Measurements from ENCODE around the gene PPM1H. TPM values are rescaled to one million over a fixed set of nuclear protein-coding genes. Genes with fewer than 3 reads are reported as not detected.

Gene PPM1H
- total RNA-seq, 2 donors from 2014 or later = 3.3 to 4.3 TPM

- no peak for ATAC-seq
- no peak for DNase-seq
- intact Hi-C loops (cut with DNase I) = no loop called here
Observed at GRCh38 chr12:62914443-62915203, 20.3 kb downstream of the PPM1H start.

- no peak for ATAC-seq
- DNase-seq = no peak
- intact Hi-C loops (cut with DNase I) = no loop called here
Observed at GRCh38 chr12:62913380-62913779, 21.6 kb downstream of the PPM1H start.

GRCh38 chr12:62912644-62913043 lies 22.3 kb downstream of the PPM1H start:
- no peak for ATAC-seq
- intact Hi-C loops (cut with DNase I) = no loop called here
- no peak for DNase-seq

- DNase-seq (no peak), ATAC-seq (no peak)
- intact Hi-C loops (cut with DNase I) = no loop called here
Observed at GRCh38 chr12:62911286-62911685, 23.7 kb downstream of the PPM1H start.

GRCh38 chr12:62910549-62911169 lies 24.3 kb downstream of the PPM1H start:
- ATAC-seq = no peak
- DNase-seq = no peak
- intact Hi-C loops (cut with DNase I) = no loop called here

- no peak for DNase-seq
- intact Hi-C loops (cut with DNase I) = no loop called here
Observed at GRCh38 chr12:62909340-62909739, 25.6 kb downstream of the PPM1H start.

GRCh38 chr12:62908674-62909073 lies 26.3 kb downstream of the PPM1H start:
- intact Hi-C loops (cut with DNase I) = no loop called here
- no peak for DNase-seq

More at GRCh38 chr12:62909340-62909739, 25.6 kb downstream of the PPM1H start:
- ATAC-seq = no peak

GRCh38 chr12:62907561-62907960 lies 27.4 kb downstream of the PPM1H start:
- no peak for DNase-seq
- intact Hi-C loops (cut with DNase I) = no loop called here
- ATAC-seq = no peak

More at GRCh38 chr12:62908674-62909073, 26.3 kb downstream of the PPM1H start:
- no peak for ATAC-seq

- DNase-seq (no peak), ATAC-seq (no peak)
- intact Hi-C loops (cut with DNase I) = no loop called here
Observed at GRCh38 chr12:62907078-62907477, 27.9 kb downstream of the PPM1H start.

GRCh38 chr12:62903151-62903550 lies 31.8 kb downstream of the PPM1H start:
- DNase-seq = no peak
- intact Hi-C loops (cut with DNase I) = no loop called here
- ATAC-seq = peak in 1 of 2 donors; percentile 32

- intact Hi-C loops (cut with DNase I) = no loop called here
- peak; percentile 17 to 34 for ATAC-seq
- DNase-seq = no peak
Observed at GRCh38 chr12:62900686-62901272, 34.2 kb downstream of the PPM1H start.

GRCh38 chr12:62899568-62900390 lies 35.2 kb downstream of the PPM1H start:
- intact Hi-C loops (cut with DNase I) = no loop called here
- ATAC-seq (no peak), DNase-seq (no peak)

GRCh38 chr12:62898526-62898925 lies 36.4 kb downstream of the PPM1H start:
- ATAC-seq = no peak
- intact Hi-C loops (cut with DNase I) = no loop called here
- DNase-seq = no peak

- ATAC-seq (no peak), DNase-seq (no peak)
- intact Hi-C loops (cut with DNase I) = no loop called here
Observed at GRCh38 chr12:62895351-62895877, 39.5 kb downstream of the PPM1H start.

- ATAC-seq (no peak), DNase-seq (no peak)
- intact Hi-C loops (cut with DNase I) = no loop called here
Observed at GRCh38 chr12:62893276-62893675, 41.7 kb downstream of the PPM1H start.

- ATAC-seq (no peak), DNase-seq (no peak)
- intact Hi-C loops (cut with DNase I) = no loop called here
Observed at GRCh38 chr12:62891805-62892549, 43.0 kb downstream of the PPM1H start.

- no peak for DNase-seq
- no peak for ATAC-seq
- intact Hi-C loops (cut with DNase I) = no loop called here
Observed at GRCh38 chr12:62888454-62889110, 46.4 kb downstream of the PPM1H start.

- DNase-seq (no peak), ATAC-seq (no peak)
- intact Hi-C loops (cut with DNase I) = no loop called here
Observed at GRCh38 chr12:62886796-62887195, 48.2 kb downstream of the PPM1H start.

Measured in left cardiac atrium (tissue), 4 donors.